Keratinocyte (primary cell): ENCODE data around the gene TIAM1.

Experiments used
- EZH2 ChIP-seq: IDR thresholded peaks from one replicate; pipeline ENCODE4 v1.6.1; 2012; ENCODE audit warnings: inconsistent platforms, mild to moderate bottlenecking, low read length, moderate library complexity
- TF ChIP-seq, protein P1 (sequence below), 3 experiments: IDR thresholded peaks in 1 of 3; conservative IDR thresholded peaks in 1 of 3; optimal IDR thresholded peaks in 1 of 3; 2 replicates in 2 of 3; 3 replicates in 1 of 3; pipeline versions ENCODE3 to v1.5.1; 2011; ENCODE audit warnings: low read length in 3 of 3, mild to moderate bottlenecking in 3 of 3, moderate library complexity in 2 of 3, control low read depth in 1 of 3, inconsistent platforms in 1 of 3; ENCODE audit not compliant: insufficient read depth in 2 of 3; ENCODE audit errors: extremely low read depth in 1 of 3

DNA sequence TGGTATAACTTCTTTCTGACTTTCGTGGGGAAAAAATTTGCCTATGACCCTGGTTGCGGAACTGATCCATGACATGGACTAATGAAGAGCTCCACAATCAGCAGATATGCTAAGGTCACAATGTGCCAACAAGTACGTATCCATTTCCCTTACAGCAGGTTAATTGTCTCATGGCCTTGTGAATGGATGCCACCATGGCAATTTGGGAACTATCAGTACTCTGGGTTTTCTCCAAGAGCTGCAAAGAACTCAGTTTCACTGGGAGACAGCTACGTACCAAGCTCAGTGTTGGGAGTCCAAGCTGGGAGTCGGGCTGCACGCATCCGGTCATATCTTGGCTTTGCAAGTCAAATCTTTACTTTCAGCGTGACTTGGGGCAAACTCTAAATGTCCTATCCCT lies 64.8 kb downstream of the TIAM1 start:
- TF ChIP-seq, protein P1, sequence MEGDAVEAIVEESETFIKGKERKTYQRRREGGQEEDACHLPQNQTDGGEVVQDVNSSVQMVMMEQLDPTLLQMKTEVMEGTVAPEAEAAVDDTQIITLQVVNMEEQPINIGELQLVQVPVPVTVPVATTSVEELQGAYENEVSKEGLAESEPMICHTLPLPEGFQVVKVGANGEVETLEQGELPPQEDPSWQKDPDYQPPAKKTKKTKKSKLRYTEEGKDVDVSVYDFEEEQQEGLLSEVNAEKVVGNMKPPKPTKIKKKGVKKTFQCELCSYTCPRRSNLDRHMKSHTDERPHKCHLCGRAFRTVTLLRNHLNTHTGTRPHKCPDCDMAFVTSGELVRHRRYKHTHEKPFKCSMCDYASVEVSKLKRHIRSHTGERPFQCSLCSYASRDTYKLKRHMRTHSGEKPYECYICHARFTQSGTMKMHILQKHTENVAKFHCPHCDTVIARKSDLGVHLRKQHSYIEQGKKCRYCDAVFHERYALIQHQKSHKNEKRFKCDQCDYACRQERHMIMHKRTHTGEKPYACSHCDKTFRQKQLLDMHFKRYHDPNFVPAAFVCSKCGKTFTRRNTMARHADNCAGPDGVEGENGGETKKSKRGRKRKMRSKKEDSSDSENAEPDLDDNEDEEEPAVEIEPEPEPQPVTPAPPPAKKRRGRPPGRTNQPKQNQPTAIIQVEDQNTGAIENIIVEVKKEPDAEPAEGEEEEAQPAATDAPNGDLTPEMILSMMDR (optimal IDR thresholded peaks at IDR 0.05 in 1 of 3, IDR thresholded peaks at IDR 0.05 in 1 of 3, conservative IDR thresholded peaks at IDR 0.05 in 1 of 3; ENCODE audit: extremely low read depth in 1 of 3, insufficient read depth in 2 of 3, low read length in 3 of 3): no peak
- TF ChIP-seq EZH2: no peak
